Measurements from ENCODE around the gene CENPP. TPM values are rescaled to one million over a fixed set of nuclear protein-coding genes. Genes with fewer than 3 reads are reported as not detected.

CENPP gene
- total and polyA plus RNA-seq, 4 donors = 0.62 to 8.7 (median 1.3) TPM

GRCh38 chr9:92520837-92521236 is 195.1 kb downstream of the CENPP start (continued):
- no peak for TF ChIP-seq ZBTB33 (IDR thresholded peaks at IDR 0.05)
- TF ChIP-seq GABPA (IDR thresholded peaks at IDR 0.05 in 1 of 2, conservative IDR thresholded peaks at IDR 0.05 in 1 of 2) = no peak
- TF ChIP-seq SP1 (IDR thresholded peaks at IDR 0.05) = no peak
- TF ChIP-seq JUND (IDR thresholded peaks at IDR 0.05) = no peak
- TF ChIP-seq TAF1 (conservative IDR thresholded peaks at IDR 0.05) = no peak

- Histone ChIP-seq H3K9ac (ENCODE audit: low read depth in 1 of 2, low read length in 2 of 2) (no peak overlapping the region), H3K9me3 (ENCODE audit: control insufficient read depth in 4 of 4, low read length in 3 of 4) (no peaks in the 10 kb centered on the region), H3K27me3 (ENCODE audit: control insufficient read depth in 4 of 4, insufficient read depth in 4 of 4, low read length in 3 of 4) (no peaks in the 10 kb centered on the region), H3K4me3 (ENCODE audit: low read depth in 1 of 3, low read length in 3 of 3) (no peak overlapping the region), H3K27ac (ENCODE audit: low read depth in 1 of 2, low read length in 2 of 2) (no peak overlapping the region), H3K36me3 (ENCODE audit: control insufficient read depth in 4 of 4, insufficient read depth in 3 of 4, low read depth in 1 of 4, low read length in 3 of 4) (peaks cover 0 to 2% (median under 1%) of the 10 kb centered on the region in 4 donors), H3K4me1 (ENCODE audit: control insufficient read depth in 4 of 4, insufficient read depth in 4 of 4, low read length in 3 of 4) (no peaks in the 10 kb centered on the region)
- WGBS = 94% methylated on average over 10 of the region's 10 CpGs
- TF ChIP-seq RXRA (IDR thresholded peaks at IDR 0.05) (no peak), REST (IDR thresholded peaks at IDR 0.05) (no peak), FOXA1 (IDR thresholded peaks at IDR 0.05) (no peak), SP1 (IDR thresholded peaks at IDR 0.05) (no peak), EGR1 (IDR thresholded peaks at IDR 0.05; ENCODE audit: low read depth in 2 of 2) (no peak), NR2F2 (IDR thresholded peaks at IDR 0.05) (no peak), ATF3 (IDR thresholded peaks at IDR 0.05) (no peak), HNF4G (IDR thresholded peaks at IDR 0.05) (no peak), CTCF (IDR thresholded peaks at IDR 0.05; ENCODE audit: low read depth, low read length, missing input control) (no peak), FOXA2 (IDR thresholded peaks at IDR 0.05) (no peak), JUND (IDR thresholded peaks at IDR 0.05) (no peak), HNF4A (conservative IDR thresholded peaks at IDR 0.05) (no peak), RAD21 (IDR thresholded peaks at IDR 0.05) (no peak), GABPA (IDR thresholded peaks at IDR 0.05 in 1 of 2, conservative IDR thresholded peaks at IDR 0.05 in 1 of 2) (no peak), MAX (IDR thresholded peaks at IDR 0.05) (no peak)
- no peak for DNase-seq (ENCODE audit: low spot score)
Observed at GRCh38 chr9:92522983-92523970, 197.5 kb downstream of the CENPP start.
